PC-3 (cell line): ENCODE measurements around the gene MAPK9. TPM values are rescaled to one million over a fixed set of nuclear protein-coding genes. Genes with fewer than 3 reads are reported as not detected.

ENCODE experiments used
- ATAC-seq: fragments of 200-7000 bp; cut with Tn5 transposase; 2 replicates; pipeline ENCODE4 v1.9.1; 2020; ENCODE audit warnings: mild to moderate bottlenecking, moderate library complexity
- BruUV-seq: library from RNA; stranded (reverse); fragments of 400-500 nt; replicated peaks from 2 replicates; lab custom pipeline; 2021; lab: Mats Ljungman, UMichigan
- CTCF ChIA-PET: fragments of 300-600 bp; sonication (Branson Sonifier 250); formaldehyde crosslinking; loops from one replicate; lab custom pipeline; 2022; ENCODE audit warnings: antibody characterized with exemption; lab: Charles Lee
- POLR2A ChIA-PET: fragments of 300-600 bp; sonication (Branson Sonifier 250); formaldehyde crosslinking; loops from one replicate; lab custom pipeline; 2022; ENCODE audit warnings: antibody characterized with exemption; ENCODE audit not compliant: unreplicated experiment; lab: Charles Lee
- DNase-seq: peaks from one replicate; pipeline ENCODE4 v3.0.0-alpha.2; 2015
- H2AFZ ChIP-seq: fragments of 300-600 bp; sonication (generic); 2 replicates; pipeline ENCODE4 v1.6.0; 2016; ENCODE audit warnings: antibody characterized with exemption, low read length
- H3F3A ChIP-seq: fragments of 300-600 bp; sonication (generic); one replicate; pipeline ENCODE4 v1.6.0; 2017; ENCODE audit warnings: antibody characterized with exemption, low read length, control low read depth, mild to moderate bottlenecking; ENCODE audit not compliant: unreplicated experiment
- H3K27ac ChIP-seq: fragments of 300-600 bp; sonication (generic); 2 replicates; pipeline ENCODE4 v1.5.1; 2016; ENCODE audit warnings: mild to moderate bottlenecking, low read length
- H3K27me3 ChIP-seq: fragments of 300-600 bp; sonication (generic); 2 replicates; pipeline ENCODE4 v1.6.1; 2016; ENCODE audit warnings: low read length, mixed read lengths
- H3K36me3 ChIP-seq: fragments of 300-600 bp; sonication (generic); 2 replicates; pipeline ENCODE4 v1.6.1; 2016; ENCODE audit warnings: low read depth, mixed run types, low read length, mixed read lengths
- H3K4me1 ChIP-seq: fragments of 300-600 bp; sonication (generic); 2 replicates; pipeline ENCODE4 v1.5.1; 2016; ENCODE audit warnings: low read length; ENCODE audit not compliant: insufficient read depth
- H3K4me2 ChIP-seq: fragments of 300-600 bp; sonication (generic); 2 replicates; pipeline ENCODE4 v1.6.0; 2016; ENCODE audit warnings: low read length
- H3K4me3 ChIP-seq: fragments of 300-600 bp; sonication (generic); 2 replicates; pipeline ENCODE4 v1.5.1; 2016; ENCODE audit warnings: mild to moderate bottlenecking, low read length, mixed read lengths
- H3K79me2 ChIP-seq: fragments of 300-600 bp; sonication (generic); 2 replicates; pipeline ENCODE4 v1.6.1; 2017; ENCODE audit warnings: low read length, mixed read lengths
- H3K9ac ChIP-seq: fragments of 300-600 bp; sonication (generic); 2 replicates; pipeline ENCODE4 v1.6.0; 2016; ENCODE audit warnings: mild to moderate bottlenecking, low read length
- H3K9me2 ChIP-seq: fragments of 300-600 bp; sonication (generic); replicated peaks from 2 replicates; pipeline ENCODE4 v1.6.1; 2016; ENCODE audit warnings: mixed run types, low read length, mixed read lengths
- H3K9me3 ChIP-seq: fragments of 300-600 bp; sonication (generic); 2 replicates; pipeline ENCODE4 v1.6.1; 2016; ENCODE audit warnings: low read length, mixed read lengths
- H4K20me1 ChIP-seq: fragments of 300-600 bp; sonication (generic); 2 replicates; pipeline ENCODE4 v1.6.1; 2016; ENCODE audit warnings: low read length, mixed read lengths
- EZH2 ChIP-seq: fragments of 300-600 bp; sonication (generic); IDR thresholded peaks from one replicate; pipeline ENCODE4 v1.6.1; 2017; ENCODE audit warnings: antibody characterized with exemption, mild to moderate bottlenecking, low read length; ENCODE audit not compliant: unreplicated experiment
- EZH2phosphoT487 ChIP-seq: fragments of 300-600 bp; sonication (generic); IDR thresholded peaks from 2 replicates; pipeline ENCODE4 v1.6.1; 2018; ENCODE audit warnings: mild to moderate bottlenecking, antibody characterized with exemption, low read length, borderline replicate concordance
- intact Hi-C: fragments of 100-400 bp; cut with micrococcal nuclease; formaldehyde crosslinking; loops from 2 replicates; pipeline ENCODE4 v1.9.0; 2023
- total RNA-seq: library from RNA; depleted of rRNA; stranded (reverse); fragments of >200 nt; gene quantifications from 2 replicates; pipeline ENCODE4 v1.2.3, GENCODE V29; 2014
- TF ChIP-seq, protein P1 (sequence below): fragments of 300-600 bp; sonication (generic); conservative IDR thresholded peaks from 2 replicates; pipeline ENCODE4 v1.5.1; 2017; ENCODE audit warnings: antibody characterized with exemption, low read depth, mild to moderate bottlenecking, low read length

MAPK9 gene
- total RNA-seq, 1 experiment from 2014 or later = 26.5 TPM

DNA sequence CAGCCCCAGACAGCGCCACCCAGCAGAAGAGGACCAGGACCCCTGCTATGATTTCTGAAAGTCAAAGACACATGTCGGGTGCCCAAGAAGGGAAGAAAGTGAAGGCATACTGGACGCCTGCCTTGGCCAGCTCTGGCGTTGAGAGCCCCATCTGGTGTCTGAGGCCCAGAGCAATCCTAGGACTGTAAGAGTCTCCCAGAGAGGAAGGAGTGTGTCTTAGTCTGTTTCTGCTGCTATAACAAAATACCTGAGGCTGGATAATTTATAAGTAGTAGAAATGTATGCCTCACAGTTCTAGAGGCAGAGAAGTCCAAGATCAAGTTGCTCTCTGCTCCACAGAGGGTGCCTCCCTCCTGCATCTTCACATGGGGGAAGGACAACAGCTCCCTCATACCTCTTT is 93.7 kb downstream of the MAPK9 start:
- Histone ChIP-seq H3K27ac (no peak overlapping the region), H3F3A (no peaks in the 10 kb centered on the region), H3K4me2 (no peak overlapping the region), H3K4me3 (no peak overlapping the region), H3K9me2 (no peaks in the 10 kb centered on the region), H4K20me1 (no peaks in the 10 kb centered on the region), H3K9me3 (no peaks in the 10 kb centered on the region), H3K9ac (no peak overlapping the region), H3K36me3 (no peaks in the 10 kb centered on the region), H2AFZ (no peak overlapping the region), H3K27me3 (no peaks in the 10 kb centered on the region), H3K4me1 (no peaks in the 10 kb centered on the region), H3K79me2 (no peaks in the 10 kb centered on the region)
- ChIA-PET CTCF (no interaction called here), POLR2A (no interaction called here)
- TF ChIP-seq EZH2phosphoT487 = no peak
- TF ChIP-seq, protein P1, sequence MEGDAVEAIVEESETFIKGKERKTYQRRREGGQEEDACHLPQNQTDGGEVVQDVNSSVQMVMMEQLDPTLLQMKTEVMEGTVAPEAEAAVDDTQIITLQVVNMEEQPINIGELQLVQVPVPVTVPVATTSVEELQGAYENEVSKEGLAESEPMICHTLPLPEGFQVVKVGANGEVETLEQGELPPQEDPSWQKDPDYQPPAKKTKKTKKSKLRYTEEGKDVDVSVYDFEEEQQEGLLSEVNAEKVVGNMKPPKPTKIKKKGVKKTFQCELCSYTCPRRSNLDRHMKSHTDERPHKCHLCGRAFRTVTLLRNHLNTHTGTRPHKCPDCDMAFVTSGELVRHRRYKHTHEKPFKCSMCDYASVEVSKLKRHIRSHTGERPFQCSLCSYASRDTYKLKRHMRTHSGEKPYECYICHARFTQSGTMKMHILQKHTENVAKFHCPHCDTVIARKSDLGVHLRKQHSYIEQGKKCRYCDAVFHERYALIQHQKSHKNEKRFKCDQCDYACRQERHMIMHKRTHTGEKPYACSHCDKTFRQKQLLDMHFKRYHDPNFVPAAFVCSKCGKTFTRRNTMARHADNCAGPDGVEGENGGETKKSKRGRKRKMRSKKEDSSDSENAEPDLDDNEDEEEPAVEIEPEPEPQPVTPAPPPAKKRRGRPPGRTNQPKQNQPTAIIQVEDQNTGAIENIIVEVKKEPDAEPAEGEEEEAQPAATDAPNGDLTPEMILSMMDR = no peak
- ATAC-seq (no peak), DNase-seq (no peak)
- intact Hi-C loops = no loop called here
- BruUV-seq = no TSS peak

DNA sequence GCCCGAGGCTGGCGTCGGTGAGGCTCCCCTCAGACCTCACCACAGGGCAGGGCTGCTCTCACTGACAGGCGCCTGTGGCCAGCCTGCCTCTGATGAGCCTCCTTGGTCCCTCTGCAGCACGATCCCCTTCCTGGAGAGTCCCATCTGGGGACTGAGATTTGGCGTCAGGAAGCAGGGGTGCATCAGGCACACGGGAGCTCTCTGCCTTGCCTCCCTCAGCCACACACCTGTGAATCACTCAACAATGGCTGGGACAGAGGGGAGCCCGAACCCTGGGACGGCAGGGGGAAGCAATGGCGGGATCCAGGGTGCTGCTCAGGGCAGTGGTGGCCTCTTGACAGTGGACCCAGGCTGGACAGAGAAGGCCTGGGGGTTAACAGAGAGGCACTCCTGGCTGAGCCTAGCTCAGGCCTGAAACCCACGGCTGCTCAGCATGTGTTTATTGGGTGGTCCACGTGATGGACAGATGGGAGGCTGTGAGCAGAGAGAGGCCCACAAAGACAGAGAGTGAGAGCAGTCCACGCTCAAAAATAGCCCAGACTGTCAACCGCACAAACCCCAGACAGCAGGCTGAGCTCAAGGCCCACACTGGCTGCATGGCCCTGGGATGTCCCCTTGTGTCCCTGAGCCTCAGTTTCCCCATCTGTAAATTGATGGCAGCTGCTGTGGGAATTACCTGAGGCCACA is 94.7 kb downstream of the MAPK9 start:
- Histone ChIP-seq H3K27me3 (no peaks in the 10 kb centered on the region), H3K4me1 (no peaks in the 10 kb centered on the region), H4K20me1 (no peaks in the 10 kb centered on the region), H3K79me2 (no peaks in the 10 kb centered on the region), H3K4me3 (no peak overlapping the region), H3K9me3 (no peaks in the 10 kb centered on the region), H3F3A (no peaks in the 10 kb centered on the region), H2AFZ (no peak overlapping the region), H3K27ac (no peak overlapping the region), H3K9me2 (no peaks in the 10 kb centered on the region), H3K4me2 (no peak overlapping the region), H3K9ac (no peak overlapping the region), H3K36me3 (no peaks in the 10 kb centered on the region)
- no TSS peak for BruUV-seq
- intact Hi-C loops = no loop called here
- no peak for DNase-seq
- no peak for ATAC-seq
- ChIA-PET CTCF (no interaction called here), POLR2A (no interaction called here)
- no peak for TF ChIP-seq EZH2phosphoT487
- no peak for TF ChIP-seq EZH2
- TF ChIP-seq, protein P1 = no peak

DNA sequence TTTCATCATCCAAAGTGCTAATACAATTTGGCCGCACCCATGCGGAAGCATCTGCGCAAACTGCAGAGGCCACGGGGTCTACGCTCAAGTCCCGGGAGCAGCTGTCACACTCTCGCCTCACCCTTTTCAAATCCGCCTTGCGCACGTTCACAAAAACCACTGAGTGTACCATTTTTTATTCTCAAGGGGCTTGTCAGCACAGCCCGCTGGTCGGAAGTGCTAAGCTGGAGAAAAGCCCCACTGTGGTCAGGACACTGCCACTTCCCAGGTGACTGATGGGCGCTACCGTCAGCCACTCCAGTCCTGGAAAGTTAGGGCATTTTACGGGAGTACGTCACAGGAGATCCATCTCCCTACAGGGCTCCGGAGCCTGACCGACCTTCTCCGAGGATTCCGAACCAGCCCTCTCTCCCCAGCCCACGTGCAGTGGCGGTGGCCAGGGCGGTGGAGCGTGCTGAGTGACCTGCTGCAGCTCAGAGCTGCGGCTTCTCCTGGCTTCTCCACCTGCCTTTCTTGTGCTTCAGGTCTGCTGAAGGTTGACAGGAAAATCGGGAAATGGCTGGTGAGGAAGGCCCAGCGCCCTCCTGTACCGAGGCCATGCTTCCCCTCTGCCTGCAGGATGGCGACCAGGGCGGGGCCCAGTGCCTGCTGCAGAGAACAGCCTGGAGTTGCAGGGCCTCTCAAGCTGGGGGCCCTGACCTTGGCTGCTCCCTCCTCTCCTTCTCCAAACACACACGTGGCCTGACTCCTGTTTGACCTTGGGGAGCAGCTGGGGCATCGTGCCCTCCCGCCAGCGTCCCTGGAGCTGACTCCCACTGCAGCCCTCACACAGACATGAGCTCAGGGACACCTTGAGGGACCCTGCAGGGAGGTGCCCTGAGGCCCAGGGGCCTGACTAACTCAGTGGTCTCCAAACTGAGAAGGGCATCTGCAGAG is 97.2 kb downstream of the MAPK9 start:
- CTCF ChIA-PET = no interaction called here
- intact Hi-C loops = no loop called here
- Histone ChIP-seq H3K79me2 (no peaks in the 10 kb centered on the region), H3K9ac (no peak overlapping the region), H3K9me2 (no peaks in the 10 kb centered on the region), H3K27me3 (no peaks in the 10 kb centered on the region), H2AFZ (no peak overlapping the region), H3K4me3 (no peak overlapping the region), H4K20me1 (no peaks in the 10 kb centered on the region), H3K4me1 (peaks cover 3% of the 10 kb centered on the region; the same call in 1 of the 2 replicates), H3K9me3 (no peaks in the 10 kb centered on the region), H3K36me3 (no peaks in the 10 kb centered on the region), H3F3A (no peaks in the 10 kb centered on the region), H3K4me2 (no peak overlapping the region), H3K27ac (no peak overlapping the region)
- no TSS peak for BruUV-seq
- POLR2A ChIA-PET = no interaction called here
- ATAC-seq (no peak), DNase-seq (no peak)
- no peak for TF ChIP-seq EZH2
- TF ChIP-seq, protein P1 = no peak
- TF ChIP-seq EZH2phosphoT487 = no peak
